DMS79 treated with DMSO at 0.1 percent for 48 hours (cell line): ENCODE measurements around the gene ABCB11.

Source experiments
- DNase-seq: peaks from one replicate; lab custom pipeline; 2025; lab: John Stamatoyannopoulos, UW

Gene ABCB11

DNA sequence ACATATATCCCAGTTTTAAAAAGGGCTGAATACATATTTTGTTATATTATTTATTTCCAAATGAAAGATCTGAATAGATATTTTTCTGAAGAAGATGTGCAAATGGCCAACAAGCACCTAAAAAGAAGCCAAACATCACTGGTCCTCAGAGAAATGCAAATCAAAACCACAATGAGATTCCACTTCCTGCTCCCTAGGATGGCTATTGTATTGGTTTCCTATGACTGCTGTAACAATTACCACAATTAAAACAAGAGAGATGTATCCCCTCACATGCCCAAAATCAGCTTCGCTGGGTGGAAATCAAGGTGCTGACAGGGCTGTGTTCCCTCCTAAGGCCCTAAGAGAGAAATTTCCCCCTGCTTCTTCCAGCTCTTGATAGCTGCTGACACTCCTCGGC is 23.2 kb downstream of the ABCB11 start:
- no peak for DNase-seq

DNA sequence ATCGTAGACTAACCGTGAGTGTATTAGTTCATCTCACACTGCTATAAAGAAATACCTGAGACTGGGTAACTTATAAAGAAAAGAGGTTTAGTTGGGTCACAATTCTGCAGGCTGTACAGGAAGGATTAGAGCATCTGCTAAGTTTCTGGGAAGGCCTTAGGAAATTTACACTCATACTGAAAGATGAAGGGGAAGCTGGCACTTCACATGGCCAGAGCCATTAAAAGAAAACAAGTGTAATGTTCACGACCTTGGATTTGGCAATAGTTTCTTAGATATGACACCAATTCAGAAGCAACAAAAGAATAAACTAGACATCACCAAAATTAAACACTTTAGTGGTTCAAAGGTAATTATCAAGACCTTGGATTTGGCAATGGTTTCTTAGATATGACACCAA is 23.8 kb downstream of the ABCB11 start:
- no peak for DNase-seq

DNA sequence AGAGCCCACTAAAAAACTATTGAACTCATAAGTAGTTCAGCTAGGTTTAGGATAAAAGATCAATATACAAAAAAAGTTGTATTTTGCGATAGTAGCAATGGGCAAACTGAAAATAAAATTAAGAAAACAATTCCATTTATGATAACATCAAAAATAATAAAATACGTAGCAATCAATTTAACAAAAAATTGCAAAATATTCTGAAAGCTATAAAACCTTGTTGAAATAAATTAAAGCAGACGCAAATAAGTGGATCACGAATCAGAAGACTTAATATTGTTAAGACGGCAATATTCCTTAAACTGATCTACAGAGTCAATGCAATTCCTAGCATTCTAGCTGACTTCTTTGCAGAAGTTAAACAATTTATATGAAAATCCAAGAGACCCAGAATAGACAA is 24.5 kb downstream of the ABCB11 start:
- DNase-seq = no peak

DNA sequence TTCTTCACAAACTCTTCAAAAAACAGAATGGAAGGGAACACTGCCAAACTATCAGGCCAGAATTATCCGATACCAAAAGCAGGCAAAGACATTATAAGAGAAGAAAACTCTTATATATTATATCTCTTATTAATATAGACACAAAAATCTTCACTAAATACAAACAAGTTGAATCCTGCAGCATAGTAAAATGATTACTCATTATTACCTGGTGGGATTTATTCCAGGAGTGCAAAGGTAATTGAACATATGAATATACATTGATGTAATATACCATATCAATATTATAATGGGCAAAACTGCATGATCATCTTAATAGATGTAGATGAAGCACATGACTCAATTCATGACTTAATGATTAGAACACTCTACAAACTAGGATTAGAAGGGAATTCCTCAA is 25.1 kb downstream of the ABCB11 start:
- no peak for DNase-seq

DNA sequence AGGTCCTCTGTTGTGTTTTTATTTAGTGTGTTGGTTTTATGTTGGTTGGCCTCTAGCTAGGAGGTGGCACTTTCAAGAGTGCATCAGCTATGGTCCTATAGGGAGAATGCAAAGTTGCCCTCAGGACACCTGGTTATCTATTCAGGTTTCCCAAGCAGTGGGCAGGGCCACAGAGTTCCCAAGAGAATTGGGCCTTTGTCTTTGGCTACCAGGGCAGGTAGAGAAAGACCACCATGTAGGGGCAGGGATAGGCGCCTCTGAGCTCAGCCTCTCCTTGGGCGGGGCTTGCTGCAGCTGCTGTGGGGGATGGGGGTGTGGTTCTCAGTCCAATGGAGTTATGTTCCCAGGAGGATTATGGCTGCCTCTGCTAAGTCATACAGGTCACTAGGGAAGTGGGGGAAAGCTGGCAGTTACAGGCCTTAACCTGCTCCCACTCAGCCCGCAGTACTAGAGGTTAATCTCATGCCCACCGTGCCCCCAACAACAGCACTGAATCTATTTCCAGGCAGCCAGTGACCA is 26.0 kb downstream of the ABCB11 start:
- DNase-seq = no peak

DNA sequence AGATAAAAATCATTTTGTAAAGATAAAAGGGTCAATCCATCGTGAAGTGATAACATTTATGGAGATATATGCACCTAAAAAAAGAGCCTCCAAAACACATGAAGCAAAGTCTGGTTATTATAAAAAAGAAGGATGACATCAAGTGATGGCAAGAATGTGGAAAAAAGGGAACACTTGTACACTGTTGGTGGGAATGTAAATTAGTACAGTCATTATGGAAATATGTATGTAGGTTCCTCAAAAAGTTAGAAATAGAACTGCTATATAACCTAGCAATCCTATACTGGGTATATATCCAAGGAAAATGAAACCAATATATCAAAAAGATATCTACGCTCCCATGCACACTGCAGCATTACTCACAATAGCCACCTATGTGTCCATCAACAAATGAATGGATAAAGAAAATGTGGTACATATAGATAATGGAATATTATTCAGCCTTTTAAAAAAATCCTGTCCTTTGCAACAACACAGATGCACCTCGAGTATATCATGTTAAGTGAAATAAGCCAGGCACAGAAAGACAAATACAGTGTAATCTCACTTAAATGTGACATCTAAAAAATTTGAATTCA is 28.9 kb downstream of the ABCB11 start:
- DNase-seq = no peak

DNA sequence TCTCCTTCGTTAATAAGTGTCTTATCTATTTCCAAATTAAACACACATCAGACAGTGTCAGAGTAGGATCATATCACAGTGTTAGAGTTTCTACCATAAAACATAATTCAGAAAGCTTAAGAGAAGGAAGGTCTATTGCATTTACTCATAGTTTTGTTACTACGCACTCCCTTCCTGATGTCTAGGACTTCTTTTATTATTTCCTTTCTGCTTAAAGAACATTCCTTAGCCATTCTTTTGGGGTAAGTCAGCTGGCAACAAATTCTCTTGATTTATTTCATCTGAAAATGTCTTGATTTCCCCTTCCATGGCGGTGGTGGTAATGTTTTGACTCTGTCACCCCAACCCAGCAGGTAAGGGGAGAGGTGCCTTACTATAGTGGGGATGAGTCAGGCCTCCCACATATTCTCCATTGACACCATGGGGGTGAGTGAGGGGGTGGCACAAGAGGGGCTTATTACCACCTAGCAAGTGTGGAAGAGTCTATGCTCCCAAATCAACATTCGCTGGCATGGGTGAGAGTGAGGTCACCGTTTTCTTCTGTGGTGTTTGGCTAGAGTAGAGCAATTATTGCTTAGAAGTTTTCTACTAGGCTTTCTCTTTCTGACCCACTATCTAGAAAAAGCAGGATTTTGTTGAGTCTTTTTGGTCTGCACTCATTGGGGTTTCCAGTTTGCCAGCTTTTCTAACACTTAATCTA is 29.9 kb downstream of the ABCB11 start:
- DNase-seq = no peak

DNA sequence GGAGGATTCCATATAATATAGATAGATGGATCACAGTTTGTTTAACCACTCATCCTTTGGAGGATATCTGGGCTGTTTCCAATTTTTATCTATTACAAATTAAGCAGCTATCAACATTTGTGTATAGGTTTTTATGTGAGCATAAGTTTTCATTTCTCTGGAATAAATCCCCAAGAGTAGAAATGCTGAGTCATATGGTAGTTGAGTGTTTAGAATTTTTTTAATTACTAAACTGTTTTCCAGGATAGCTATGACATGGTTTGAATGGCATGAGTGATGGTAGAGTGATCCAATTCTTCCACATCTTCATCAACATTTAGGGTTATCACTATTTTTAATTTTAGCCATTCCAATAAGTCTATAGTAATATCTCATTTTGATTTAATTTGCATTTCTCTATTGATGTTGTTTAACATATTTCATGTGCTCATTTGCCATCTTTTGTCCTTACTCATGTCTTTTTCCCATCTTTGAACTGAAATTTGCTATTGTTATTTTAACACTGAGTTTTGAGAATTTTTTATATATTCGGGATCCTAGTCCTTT is 31.4 kb downstream of the ABCB11 start:
- no peak for DNase-seq

DNA sequence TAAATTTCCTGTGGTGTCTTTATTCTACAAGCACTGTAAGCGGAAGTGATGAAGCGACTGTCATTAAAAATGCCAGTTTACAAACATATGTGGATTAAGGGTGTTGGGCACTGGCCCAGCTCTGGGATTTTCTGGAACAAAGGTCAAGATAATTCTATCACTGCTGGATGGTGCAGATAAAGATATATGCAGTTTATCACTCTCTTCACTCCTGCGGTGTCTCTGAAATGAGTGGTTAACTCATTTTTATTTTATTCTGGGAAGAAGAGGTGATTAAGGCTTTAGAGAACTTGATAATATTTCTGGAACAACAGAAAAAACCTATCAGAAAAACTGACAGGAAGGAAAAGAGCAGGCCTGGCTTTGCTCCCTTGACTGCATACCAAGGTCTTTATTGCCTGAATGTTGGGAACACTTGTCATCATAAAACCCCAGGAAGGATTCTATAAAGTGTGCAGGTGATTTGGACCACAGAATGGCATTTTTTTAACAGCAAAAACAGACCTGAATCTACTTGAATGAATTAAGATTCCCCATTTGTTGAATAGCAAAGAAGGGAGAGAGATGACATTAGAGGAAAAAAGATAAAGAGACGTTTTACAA is 32.4 kb downstream of the ABCB11 start:
- DNase-seq = no peak

DNA sequence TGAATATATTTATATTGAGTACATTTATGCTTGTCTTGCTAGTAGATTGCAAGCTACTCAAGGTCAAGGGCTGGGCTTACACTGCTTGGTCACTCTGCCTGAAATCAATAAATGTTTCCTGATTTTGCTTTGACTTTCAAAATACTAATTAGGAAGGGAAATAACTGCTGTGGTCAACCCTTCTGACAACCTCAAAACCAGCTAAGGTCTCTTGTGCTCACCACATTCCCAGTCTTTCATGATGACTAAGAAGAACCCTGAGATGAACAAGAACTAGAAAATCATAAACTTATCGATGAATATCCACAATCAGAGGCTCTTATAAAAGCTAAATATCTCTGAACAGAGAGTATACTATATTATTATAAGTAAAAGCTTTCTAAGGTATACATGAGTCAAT is 33.3 kb downstream of the ABCB11 start:
- DNase-seq = no peak

DNA sequence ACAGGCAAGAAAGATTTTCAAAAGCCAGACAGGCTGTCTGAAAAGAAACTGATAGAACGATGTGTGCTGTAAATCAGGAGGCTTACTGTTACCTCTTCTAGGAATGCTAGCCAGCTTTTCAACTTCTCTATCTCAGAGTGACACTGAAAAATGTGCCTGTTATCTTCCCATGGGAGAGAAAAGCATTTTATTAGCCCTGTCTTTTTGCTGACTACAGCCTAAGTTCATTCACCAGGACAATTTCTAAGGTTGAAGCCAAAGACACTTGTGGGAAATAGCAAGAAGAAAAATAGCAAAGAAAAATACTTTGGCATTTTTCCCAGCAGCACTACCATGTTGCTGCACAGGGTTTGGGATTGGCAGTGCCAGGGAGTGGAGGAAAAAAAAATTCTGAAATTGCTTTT is 34.0 kb downstream of the ABCB11 start:
- no peak for DNase-seq

DNA sequence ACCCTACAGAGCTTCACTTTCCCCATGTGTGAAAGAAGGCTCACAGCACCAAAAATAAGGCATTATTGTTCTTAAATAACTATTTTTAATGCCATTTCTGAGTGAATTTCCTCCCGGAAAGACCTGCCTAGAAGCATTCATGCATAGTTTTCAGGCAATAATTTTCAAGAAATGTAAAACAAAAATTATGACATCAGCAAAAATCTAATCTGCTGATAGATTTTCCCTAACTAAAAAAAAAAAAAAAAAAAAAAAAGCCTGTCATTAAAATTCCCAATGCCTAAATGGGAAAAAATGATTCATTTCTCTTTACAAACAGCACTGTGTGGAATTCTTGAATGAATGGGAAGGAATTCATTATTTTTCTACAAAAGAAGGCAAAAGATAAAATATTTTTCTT is 35.4 kb downstream of the ABCB11 start:
- DNase-seq = no peak

DNA sequence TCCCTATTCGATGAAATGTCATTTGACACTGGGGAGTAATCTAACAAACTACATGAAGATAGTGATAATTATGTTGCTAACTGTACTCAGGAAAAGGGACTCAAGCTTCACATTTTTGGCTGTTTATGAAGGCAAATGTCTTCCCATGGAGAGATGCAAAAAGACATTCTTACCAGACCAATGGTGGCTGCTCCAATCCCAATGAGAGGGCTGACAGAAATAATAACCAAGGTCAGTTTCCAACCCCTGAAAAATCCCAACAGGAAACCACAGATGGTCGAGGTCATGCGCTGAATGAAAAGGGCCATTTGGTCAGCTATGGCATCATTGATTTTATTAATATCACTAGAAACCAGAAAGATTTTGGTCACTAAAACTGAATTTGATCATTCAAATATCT is 37.6 kb downstream of the ABCB11 start:
- no peak for DNase-seq

DNA sequence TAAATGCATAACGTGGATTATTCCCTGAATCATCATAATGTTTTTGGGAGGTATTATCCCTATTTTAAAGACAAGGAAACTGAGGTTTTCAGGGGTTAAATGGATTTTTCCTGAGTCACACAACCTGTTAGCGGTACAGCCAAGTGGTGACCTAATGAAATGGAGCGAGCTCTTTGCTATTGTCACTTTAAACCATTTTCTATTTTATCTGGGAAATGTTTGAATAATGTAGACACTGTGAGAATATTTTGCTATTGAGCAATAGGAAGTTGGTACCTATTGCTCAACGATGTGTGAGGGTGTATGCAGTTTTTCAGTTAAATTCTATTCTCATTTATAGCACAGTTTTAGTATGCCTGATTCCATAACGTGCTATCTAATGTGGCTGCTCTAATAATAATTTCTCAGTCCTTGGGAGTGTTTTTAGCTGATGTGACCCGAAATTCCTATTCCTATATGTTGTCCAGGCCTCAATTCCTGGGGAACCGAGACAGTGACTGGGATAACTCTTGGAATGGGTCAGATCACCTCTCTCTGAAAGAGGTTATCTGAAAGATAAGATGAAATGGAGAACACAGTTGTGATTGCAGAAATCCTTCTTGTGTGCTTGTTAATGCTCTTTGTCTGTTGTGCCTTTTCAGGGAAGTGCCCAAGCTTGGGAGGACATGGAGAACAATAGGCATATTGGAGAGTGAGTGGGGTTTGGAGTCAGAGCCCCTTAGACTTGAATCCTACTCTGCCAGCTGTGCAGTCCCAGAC is 38.4 kb downstream of the ABCB11 start:
- no peak for DNase-seq

DNA sequence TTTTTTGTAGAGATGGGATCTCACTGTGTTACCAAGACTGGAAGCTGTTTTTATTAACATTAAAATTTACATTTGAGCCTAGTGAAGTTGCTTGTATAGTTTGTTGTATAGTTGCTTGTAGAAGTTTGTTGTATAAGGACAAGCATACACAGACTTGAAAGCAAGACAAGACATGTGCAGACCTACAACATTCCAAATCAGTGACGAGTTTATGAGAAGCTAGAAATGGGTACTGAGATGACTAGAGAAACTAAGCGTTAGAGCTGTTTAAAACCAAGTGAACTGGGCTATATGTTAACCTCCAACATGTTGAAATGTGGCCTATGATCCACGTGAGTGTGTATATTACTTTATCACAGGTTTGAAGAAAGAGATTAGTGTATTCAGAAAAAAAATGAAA is 39.1 kb downstream of the ABCB11 start:
- DNase-seq = no peak

DNA sequence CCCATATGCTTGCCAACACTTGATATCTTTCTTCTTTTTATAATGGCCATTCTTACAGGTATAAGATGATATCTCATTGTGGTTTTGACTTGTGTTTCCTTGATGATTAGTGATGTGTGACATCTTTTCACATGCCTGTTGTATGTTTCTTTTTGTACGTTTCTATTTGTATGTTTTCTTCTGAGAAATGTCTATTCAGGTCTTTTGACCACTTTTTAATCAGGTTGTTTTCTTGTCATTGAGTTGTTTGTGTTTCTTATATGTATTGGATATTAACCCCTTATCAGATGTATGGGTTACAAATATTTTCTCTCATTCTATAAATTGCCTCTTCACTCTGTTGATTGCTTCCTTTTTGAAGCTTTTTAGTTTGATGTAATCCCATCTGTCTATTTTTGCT is 42.4 kb downstream of the ABCB11 start:
- DNase-seq = no peak

DNA sequence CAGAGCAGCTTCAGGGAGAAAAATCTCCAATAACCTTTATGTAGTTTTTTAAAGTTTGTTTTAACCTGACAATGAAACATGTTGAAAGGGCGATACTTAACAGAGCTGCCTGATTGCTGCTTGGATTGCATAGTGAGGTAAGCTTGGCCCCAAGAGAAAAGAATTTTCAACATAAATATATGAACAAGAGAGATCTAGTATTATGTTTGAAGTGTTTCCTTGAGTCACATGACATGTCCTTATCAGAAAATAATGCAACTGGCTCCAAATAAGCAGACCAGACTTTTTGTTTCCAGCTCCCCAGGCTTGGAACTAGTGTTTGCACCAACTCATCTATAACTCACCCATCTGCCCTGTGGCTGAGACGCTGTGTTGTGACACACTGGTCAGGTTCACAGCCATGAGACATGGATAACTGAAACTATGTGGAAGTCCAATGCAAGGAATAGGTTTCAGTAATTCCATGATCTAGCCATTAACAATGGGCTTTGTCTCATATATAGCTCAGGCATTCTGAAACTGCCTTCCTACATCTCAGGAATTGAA is 44.7 kb downstream of the ABCB11 start:
- no peak for DNase-seq

DNA sequence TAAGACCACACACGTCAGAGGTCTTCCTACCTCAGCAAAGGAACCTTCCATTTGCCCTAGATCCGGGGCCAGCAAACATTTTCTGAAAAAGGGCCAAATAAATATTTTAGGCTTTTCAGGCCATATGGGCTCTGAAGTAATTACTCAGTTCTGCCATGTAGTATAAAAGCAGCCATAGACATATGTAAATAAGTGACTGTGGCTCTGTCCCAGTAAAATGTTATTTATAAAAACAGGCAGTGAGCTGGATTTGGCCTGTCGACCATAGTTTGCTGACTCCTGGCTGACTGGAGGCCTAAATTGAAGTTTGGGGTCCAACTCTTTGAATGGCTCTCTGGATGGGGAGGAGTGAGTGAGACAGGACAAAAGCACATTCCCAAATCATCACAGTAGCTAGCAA is 49.5 kb downstream of the ABCB11 start:
- no peak for DNase-seq

DNA sequence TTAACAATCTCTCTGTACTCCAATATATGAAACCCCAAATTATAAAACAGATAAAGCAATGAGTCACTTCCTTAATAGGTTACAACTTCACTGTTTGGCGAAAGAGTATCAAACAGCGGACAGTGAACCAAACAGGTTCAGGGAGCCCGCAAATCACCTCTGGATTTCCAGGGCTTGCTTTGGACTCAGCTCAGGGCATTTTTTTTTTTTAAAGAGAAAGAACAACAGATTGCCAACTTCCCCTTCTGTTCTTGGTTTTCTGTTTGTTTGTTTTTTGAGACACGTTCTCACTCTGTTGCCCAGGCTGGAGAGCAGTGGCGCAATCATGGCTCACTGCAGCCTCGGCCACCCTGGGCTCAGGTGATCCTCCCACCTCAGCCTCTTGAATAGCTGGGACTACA is 52.7 kb downstream of the ABCB11 start:
- no peak for DNase-seq

DNA sequence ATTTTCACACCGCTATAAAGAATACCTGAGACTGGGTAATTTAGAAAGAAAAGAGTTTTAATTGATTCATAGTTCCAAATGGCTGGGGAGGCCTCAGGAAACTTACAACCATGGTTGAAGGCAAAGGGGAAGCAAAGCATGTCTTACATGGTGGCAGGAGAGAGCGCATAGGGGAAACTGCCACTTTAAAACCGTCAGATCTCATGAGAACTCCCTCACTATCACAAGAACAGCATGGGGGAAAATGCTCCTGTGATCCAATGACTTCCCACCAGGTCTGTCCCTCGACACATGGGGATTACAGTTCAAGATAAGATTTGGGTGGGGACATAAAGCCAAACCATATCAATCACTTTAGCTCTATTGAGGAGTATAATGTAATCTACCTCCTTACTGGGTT is 53.5 kb downstream of the ABCB11 start:
- DNase-seq = no peak

DNA sequence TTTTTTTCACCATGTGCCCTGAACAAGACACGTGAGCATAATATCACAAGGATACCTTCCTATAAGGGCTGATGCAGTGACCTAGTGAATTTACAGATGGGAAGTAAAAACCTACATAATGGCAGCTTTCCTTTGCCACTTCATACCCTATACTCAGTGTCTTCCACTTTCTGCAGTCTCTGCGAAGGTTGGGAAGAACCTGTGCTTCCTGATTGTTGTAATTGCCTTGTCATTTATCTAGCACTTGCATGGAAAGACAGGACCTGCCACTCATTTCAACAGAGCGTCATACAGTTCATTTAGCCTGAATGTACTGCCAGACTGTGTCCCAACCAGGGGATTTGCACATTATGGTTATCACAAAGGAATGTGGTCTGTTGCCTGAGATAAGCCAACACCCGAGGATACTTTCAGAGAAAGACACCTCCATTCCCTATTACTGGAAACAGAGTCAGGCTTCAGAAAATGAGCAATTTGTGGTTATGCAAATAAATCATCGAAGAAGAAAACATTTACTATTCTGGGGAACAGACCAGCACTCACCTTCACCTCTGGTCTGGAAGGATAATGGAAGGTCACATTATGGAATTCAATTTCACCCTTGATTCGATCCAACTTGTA is 55.0 kb downstream of the ABCB11 start:
- no peak for DNase-seq

DNA sequence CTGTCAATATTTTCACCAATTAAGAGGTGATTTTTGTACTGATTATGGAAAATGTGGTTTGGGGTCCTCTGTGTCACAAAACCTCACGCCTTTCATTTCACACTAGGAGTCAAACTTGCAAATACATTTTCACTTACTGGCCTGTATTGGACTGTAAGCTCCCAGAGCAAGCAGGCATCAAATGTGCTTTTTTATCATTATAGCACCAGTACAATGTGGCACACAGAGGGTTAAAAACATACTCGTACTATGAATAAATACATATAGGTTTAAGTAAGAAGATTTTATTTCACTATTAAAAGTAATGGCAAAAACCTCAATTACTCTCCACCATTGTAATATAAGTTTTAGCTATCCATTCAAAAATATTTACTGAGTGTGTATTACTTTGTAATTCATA is 56.7 kb downstream of the ABCB11 start:
- no peak for DNase-seq
